T47D (cell line): ENCODE results near the gene KCNT2.

Experiments used
- DNase-seq, 2 experiments: peaks; one replicate each; pipeline versions ENCODE4 v3.0.0 to v3.0.0-alpha.2; 2011 to 2012; ENCODE audit warnings: low read depth in 1 of 2, low spot score in 1 of 2
- JUND ChIP-seq: IDR thresholded peaks from 2 replicates; pipeline ENCODE4 v1.6.1; 2012; ENCODE audit warnings: low read depth
- in situ Hi-C: cut with HindIII; loops from 2 replicates; pipeline ENCODE4 v1.10.0; 2016; ENCODE audit warnings: low sequenced_read_pairs, low pct_unique_long_range_greater_than_20kb

Gene KCNT2

DNA sequence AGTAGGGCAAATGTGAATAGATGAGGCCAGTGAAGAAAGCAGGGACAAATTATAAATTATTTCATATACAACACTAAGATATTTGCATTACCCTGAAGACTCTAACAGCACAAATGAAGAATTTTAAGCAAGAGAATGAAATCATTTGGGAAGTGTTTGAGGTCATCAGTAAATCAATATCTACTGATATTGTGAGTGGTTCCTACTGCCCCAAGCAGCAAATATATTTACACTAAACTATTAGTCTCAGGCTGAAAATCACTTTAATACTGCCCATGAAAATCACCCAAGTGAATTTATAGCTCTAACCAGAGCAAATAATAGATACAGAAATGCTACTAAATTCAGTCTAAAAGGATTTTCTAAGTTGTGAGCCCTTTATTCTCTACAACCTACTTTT, 163.6 kb downstream of the KCNT2 start:
- in situ Hi-C loops: no loop called here
- no peak for TF ChIP-seq JUND

DNA sequence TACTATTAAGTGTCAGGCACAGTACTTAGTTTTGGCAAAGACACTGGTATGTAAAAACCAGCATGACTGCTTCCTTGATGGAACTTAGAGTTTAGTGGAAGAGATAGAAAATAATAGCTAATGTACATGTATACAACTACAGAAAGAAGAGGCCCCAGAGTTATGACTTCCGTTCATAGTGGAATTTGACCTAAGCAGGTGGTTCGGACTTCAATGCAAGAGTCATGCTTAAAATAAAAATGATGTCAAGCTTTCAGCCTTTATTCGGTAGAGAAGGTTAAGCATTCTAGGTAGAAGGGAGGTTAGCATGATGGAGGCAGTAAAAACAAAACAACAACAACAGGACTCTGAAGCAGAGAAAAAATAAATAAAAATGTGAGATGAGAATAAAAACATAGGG, 165.9 kb downstream of the KCNT2 start:
- DNase-seq: no peak
- in situ Hi-C loops: no loop called here
- TF ChIP-seq JUND: no peak

More for the DNA sequence above, 163.6 kb downstream of the KCNT2 start:
- DNase-seq: no peak

GRCh38 chr1:196440711-196441110, 167.5 kb downstream of the KCNT2 start:
- no peak for TF ChIP-seq JUND
- in situ Hi-C loops: no loop called here
- DNase-seq: no peak

- no peak for DNase-seq
- in situ Hi-C loops: no loop called here
- TF ChIP-seq JUND: no peak
Observed at GRCh38 chr1:196438329-196438728, 169.9 kb downstream of the KCNT2 start.

- DNase-seq: no peak
- in situ Hi-C loops: no loop called here
- no peak for TF ChIP-seq JUND
Observed at GRCh38 chr1:196437671-196438070, 170.6 kb downstream of the KCNT2 start.

GRCh38 chr1:196433000-196433399, 175.2 kb downstream of the KCNT2 start:
- DNase-seq: no peak
- in situ Hi-C loops: no loop called here
- TF ChIP-seq JUND: no peak

- DNase-seq: no peak
- in situ Hi-C loops: no loop called here
- no peak for TF ChIP-seq JUND
Observed at GRCh38 chr1:196427976-196428734, 180.1 kb downstream of the KCNT2 start.

GRCh38 chr1:196425513-196425912, 182.7 kb downstream of the KCNT2 start:
- TF ChIP-seq JUND: no peak
- in situ Hi-C loops: no loop called here

DNA sequence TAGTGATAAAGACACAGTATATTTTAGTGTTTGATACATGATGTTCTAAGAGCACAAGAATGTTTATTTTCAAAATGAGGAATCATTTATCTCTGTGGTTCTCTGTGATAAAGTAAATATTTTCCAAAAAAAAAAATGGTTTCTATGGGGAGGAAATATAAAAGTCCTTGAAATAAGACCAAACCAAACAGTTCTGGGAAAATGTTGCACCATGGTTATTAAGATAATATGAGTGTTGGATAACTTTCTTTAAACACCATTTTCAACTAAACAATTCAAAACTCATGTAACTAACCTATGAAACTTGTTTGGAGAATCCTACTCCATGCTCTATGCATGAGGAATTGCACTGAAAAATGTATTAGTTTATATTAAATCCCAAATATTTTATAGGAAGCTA, 184.6 kb downstream of the KCNT2 start:
- TF ChIP-seq JUND: no peak
- in situ Hi-C loops: no loop called here
- no peak for DNase-seq

More at GRCh38 chr1:196425513-196425912, 182.7 kb downstream of the KCNT2 start:
- no peak for DNase-seq

DNA sequence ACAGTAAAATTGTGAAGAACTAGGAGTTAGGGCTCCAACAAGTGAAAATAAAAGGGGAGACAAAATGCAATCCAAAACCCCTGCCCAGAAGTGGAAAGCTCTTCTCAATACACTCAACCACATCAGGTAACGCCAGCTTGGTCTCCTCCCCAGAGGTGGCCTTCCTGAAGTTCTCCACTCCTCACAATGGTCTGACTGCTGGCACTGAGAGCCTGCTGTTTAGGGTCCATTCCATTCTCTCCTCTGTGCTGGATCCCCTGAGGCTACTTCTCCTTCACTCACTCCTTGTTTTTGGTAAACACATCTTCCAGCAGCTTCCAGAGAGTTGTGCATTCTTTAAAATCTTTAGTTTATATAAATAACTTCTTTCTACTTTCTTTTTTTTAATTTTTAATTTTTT, 189.5 kb downstream of the KCNT2 start:
- DNase-seq: no peak
- in situ Hi-C loops: no loop called here
- no peak for TF ChIP-seq JUND

GRCh38 chr1:196415978-196416377, 192.3 kb downstream of the KCNT2 start:
- no peak for DNase-seq
- no peak for TF ChIP-seq JUND
- in situ Hi-C loops: no loop called here

- no peak for TF ChIP-seq JUND
- no peak for DNase-seq
- in situ Hi-C loops: no loop called here
Observed at GRCh38 chr1:196412326-196412725, 195.9 kb downstream of the KCNT2 start.

DNA sequence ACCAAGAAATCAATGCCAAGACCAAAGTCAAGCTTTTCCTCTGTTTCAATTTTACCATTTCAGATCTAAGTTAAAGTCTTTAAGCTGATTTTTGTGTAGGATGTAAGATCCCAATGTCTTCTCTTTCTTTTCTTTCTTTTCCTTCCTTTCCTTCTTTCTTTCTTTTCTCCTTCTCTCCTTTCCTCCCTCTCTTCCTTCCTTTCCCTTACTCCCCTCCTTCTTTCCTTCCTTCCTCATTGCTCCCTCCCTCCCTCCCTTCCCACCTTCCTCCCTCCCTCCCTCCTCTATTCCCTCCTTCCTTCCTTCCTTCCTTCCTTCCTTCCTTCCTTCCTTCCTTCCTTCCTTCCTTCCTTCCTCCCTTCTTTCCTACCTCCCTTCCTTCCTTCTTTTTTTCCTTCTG, 197.5 kb downstream of the KCNT2 start:
- no peak for TF ChIP-seq JUND
- no peak for DNase-seq
- in situ Hi-C loops: no loop called here

- no peak for TF ChIP-seq JUND
- no peak for DNase-seq
- in situ Hi-C loops: no loop called here
Observed at GRCh38 chr1:196409586-196409985, 198.7 kb downstream of the KCNT2 start.
